NCI-H2107 treated with DMSO at 0.1 percent for 48 hours (cell line): ENCODE data around the gene LRRC7.

Experiments
- DNase-seq: peaks from one replicate; lab custom pipeline; 2025; ENCODE audit not compliant: unreplicated experiment; lab: John Stamatoyannopoulos, UW

Gene LRRC7

DNA sequence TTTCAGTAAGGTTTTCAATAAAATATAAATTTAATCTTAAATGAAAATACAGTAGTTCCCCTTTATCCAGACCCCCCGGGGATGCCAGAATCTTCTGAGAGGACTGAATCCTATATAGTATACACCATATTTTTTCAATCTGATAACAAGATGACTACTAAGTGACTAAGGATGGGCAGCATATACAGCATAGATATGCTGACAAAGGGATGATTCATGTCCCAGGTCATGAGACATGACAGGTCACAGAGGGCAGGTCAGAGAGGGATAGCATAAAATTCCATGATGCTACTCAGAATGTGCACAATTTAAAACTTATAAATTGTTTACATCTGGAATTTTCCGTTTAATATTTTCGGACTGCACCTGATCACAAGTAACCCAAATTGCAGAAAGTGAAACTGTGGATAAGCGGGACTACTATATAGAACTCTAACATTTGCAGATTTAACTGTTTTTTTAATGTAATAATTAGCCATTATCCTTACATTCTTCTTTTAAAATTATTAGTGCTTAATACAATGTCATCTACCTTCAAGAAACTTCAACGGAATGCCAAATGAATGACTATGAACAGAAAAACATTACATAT is 588.9 kb downstream of the LRRC7 start:
- DNase-seq, result no peak

DNA sequence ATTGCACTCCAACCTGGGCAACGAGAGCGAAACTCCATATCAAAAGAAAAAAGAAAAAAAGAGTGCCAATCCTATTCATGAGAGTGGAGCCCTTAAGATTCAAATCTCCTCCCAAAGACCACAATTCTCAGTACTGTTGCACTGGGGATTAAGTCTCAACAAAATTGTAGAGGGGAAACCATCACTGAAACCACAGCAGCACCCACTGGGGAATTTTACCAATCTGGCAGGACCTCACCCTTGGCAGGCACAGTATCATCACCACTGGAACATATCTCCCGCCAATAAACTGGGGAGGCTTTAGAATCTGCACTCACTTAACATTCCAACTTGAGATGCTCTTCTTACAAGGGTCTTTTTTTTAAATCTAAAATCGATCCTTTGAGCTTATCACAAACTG is 596.6 kb downstream of the LRRC7 start:
- no peak for DNase-seq

DNA sequence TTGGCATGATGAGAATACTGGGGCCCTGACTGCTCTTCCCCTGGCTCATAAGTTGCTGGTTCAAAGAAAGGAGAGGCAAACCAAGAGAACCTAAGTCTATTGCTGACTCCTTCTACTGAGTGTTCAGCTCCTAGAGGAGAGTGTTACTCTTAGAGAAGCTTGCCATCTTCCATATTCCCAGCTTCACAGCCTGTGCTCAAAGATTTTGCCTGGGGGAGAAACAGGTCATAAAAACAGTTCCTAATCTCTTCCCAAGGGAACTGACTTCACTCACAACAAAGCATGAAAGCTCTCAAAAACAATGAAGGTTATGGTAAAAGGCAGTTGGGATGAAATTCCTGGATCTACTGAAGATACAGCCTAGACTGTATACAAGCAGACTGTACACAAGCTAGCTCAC is 600.6 kb downstream of the LRRC7 start:
- DNase-seq, result no peak

DNA sequence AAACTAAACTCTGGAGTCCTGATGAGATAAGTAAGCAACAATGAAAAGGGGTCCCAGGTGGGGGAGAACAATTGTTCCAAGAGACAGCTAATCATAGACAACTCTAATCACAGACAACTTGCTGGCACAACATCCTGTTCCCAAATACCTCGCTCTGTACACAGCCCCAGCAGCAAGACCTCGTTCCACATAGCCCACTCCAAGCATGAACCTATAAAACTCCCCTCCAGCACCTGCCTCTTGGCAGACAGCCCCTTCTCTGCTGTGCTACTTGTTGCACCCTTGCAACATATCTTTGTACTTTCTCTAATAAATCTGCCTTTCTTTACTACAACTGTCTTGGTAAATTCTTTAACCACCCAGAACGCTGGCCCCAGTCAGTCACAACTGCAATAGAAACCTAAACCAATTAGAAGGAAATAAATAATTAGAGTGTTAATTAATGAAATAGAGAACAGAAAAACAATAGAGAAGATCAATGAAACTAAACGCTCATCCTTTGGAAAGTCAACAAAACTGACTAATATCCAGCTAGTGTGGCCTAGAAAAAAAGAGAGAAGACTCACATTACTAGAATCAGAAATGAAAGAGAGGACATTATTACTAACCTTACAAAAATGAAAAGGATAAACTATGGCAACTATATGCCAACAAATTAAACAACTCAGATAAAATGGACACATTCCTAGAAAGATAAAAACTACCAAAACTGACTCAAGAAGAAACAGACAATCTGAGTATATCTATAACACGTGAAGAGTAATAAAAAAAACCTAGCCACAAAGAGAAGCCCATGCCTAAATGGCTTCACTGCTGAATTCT is 601.5 kb downstream of the LRRC7 start:
- DNase-seq, result no peak

DNA sequence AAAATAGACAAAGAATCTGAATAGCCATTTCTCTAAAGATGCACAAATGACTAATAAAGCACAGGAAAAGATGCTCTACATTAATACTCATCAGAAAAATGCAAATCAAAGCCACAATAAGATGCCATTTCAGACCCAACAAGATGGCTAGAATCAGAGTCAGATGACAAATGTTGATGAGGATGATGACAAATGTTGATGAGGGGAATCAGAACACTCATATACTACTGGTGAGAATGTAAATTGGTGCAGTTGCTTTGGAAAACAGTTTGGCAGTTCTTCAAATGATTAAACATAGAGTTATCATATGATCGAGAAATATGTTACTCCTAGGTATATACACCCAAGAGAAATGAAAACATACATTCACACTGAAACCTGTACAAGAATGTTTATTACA is 603.8 kb downstream of the LRRC7 start:
- DNase-seq, result no peak
